ENCODE measurements around the gene JUP.

DNA sequence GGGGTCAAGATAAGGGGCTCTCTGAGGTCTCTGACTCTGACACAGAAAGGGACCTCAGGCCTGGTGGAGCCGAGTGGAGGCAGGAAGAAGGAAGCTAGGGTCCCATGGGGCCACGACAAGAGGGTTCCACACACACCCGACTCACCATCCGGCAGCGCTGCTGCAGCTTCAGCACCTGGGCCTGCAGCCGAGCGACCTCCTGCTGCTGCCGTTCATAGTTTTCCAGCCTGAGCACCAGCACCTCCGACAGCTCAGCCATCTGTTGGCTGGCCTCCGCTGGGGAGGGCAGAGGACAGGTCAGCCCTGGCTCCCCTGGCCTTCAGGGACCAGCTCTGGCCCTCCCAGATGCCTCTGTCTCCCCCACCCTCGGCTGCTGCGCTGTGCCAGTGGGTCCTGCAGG is 58.5 kb downstream of the JUP start:
- TF ChIP-seq, protein P1, sequence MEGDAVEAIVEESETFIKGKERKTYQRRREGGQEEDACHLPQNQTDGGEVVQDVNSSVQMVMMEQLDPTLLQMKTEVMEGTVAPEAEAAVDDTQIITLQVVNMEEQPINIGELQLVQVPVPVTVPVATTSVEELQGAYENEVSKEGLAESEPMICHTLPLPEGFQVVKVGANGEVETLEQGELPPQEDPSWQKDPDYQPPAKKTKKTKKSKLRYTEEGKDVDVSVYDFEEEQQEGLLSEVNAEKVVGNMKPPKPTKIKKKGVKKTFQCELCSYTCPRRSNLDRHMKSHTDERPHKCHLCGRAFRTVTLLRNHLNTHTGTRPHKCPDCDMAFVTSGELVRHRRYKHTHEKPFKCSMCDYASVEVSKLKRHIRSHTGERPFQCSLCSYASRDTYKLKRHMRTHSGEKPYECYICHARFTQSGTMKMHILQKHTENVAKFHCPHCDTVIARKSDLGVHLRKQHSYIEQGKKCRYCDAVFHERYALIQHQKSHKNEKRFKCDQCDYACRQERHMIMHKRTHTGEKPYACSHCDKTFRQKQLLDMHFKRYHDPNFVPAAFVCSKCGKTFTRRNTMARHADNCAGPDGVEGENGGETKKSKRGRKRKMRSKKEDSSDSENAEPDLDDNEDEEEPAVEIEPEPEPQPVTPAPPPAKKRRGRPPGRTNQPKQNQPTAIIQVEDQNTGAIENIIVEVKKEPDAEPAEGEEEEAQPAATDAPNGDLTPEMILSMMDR (IDR thresholded peaks at IDR 0.05; ENCODE audit: poor library complexity) = no peak
- TF ChIP-seq EZH2 (IDR thresholded peaks at IDR 0.05; ENCODE audit: borderline replicate concordance) = no peak

All from hepatocyte (in vitro differentiated cells).